ENCODE results near the gene MEDAG. TPM values are rescaled to one million over a fixed set of nuclear protein-coding genes. Genes with fewer than 3 reads are reported as not detected.

Gene MEDAG
- 22.1 and 55.1 TPM in 2 replicates for total RNA-seq

DNA sequence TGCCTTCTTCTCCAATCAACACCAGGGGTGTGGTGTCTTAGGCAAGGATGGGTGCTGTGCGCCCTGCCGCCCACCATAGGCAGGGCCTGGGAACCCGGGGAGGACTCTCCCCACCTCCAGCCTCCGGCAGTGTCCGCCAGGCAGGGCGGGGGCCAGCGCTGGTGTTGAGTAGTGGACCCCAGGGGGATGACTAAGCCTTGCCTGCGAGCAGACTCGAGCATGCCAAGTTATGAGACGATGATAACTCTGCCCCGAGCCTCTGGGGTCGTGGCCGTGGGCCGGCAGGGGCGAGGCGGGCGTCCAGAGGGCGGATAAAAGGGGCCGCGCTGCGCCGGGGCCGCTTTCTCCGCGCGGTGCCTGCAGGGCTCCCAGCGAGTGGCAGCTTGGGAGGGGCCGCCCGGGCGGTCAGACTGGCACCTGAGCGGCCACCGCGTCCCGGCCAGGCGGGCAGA is at the start of gene MEDAG:
TSS of gene MEDAG (plus strand) at position 340 of the 452 bp plus-strand sequence. CDS start 245 bp downstream, outside the sequence.

GRCh38 chr13:30932481-30933353 is 26.6 kb downstream of the MEDAG start, which contains the start of gene TEX26:
Gene TEX26, plus strand, starts transcription at chr13:30932656. Its CDS starts 60 bp downstream, at chr13:30932716.

Other genes with a start within 250 kb of the MEDAG start
- gene ALOX5AP, start 170.7 kb upstream of the MEDAG start, total RNA-seq = not detected in 2 replicates
- not detected in 2 replicates for gene TEX26, start 26.4 kb downstream of the MEDAG start, total RNA-seq

All from subcutaneous preadipocyte (primary cell).